ENCODE measurements around the gene GDPD3. TPM values are rescaled to one million over a fixed set of nuclear protein-coding genes. Genes with fewer than 3 reads are reported as not detected.
"Not testable (repeated sequence)": the region's sequence is repeated elsewhere in the genome, so short reads cannot be mapped to it uniquely, and the experiment has no call there.

The GDPD3 gene
- total RNA-seq, 6 experiments from 2014 or later, result 0.19 to 2.3 (median 2.3) TPM; not detected in 1

- Histone ChIP-seq H3K4me3 (no peak overlapping the region), H3K36me3 (peaks cover 0 to 36% (median 4%) of the 10 kb centered on the region in 4 donors), H3K9me3 (no peaks in the 10 kb centered on the region), H3K27ac (no peak overlapping the region), H3K27me3 (no peaks in the 10 kb centered on the region), H3K4me1 (no peaks in the 10 kb centered on the region)
- ATAC-seq (no peak), DNase-seq (no peak)
- intact Hi-C loops (cut with DNase I), result no loop called here
- TF ChIP-seq POLR2A (IDR thresholded peaks at IDR 0.05), result no peak
- no peak for TF ChIP-seq CTCF (IDR thresholded peaks at IDR 0.05)
- WGBS (ENCODE audit: insufficient coverage, low coverage, low lambda C conversion rate, missing lambda C conversion rate), result 60% methylated on average over 1 of the region's 16 CpGs
Observed at GRCh38 chr16:30116291-30117207, 3.2 kb upstream of the GDPD3 start.

- intact Hi-C loops (cut with DNase I), result no loop called here
- Histone ChIP-seq H3K27me3 (no peaks in the 10 kb centered on the region), H3K9me3 (no peaks in the 10 kb centered on the region), H3K4me1 (no peaks in the 10 kb centered on the region), H3K36me3 (peaks cover 0 to 36% (median 4%) of the 10 kb centered on the region in 4 donors), H3K4me3 (no peak overlapping the region), H3K27ac (no peak overlapping the region)
- ATAC-seq (no peak), DNase-seq (no peak)
- no CpG with 5 or more reads among the region's 7 CpGs for WGBS (ENCODE audit: insufficient coverage, low coverage, low lambda C conversion rate, missing lambda C conversion rate)
- TF ChIP-seq POLR2A (IDR thresholded peaks at IDR 0.05), result no peak
- TF ChIP-seq CTCF (IDR thresholded peaks at IDR 0.05), result no peak
Observed at GRCh38 chr16:30115238-30115637, 1.9 kb upstream of the GDPD3 start.

- intact Hi-C loops (cut with DNase I); DNase-seq; H3K27ac ChIP-seq; H3K4me1 ChIP-seq; H3K27me3 ChIP-seq; ATAC-seq; H3K9me3 ChIP-seq; H3K4me3 ChIP-seq: not testable (repeated sequence)
- peaks cover 0 to 34% (median 4%) of the 10 kb centered on the region in 4 donors for H3K36me3 ChIP-seq
- WGBS (ENCODE audit: insufficient coverage, low coverage, low lambda C conversion rate, missing lambda C conversion rate), result 92% methylated on average over 7 of the region's 7 CpGs
Observed at GRCh38 chr16:30114833-30115232, 1.5 kb upstream of the GDPD3 start.

GRCh38 chr16:30114411-30114810 is 1.1 kb upstream of the GDPD3 start:
- Histone ChIP-seq H3K4me3 (no peak overlapping the region), H3K27me3 (no peaks in the 10 kb centered on the region), H3K27ac (no peak overlapping the region), H3K9me3 (no peaks in the 10 kb centered on the region), H3K36me3 (peaks cover 0 to 30% (median 4%) of the 10 kb centered on the region in 4 donors), H3K4me1 (no peaks in the 10 kb centered on the region)
- WGBS (ENCODE audit: insufficient coverage, low coverage, low lambda C conversion rate, missing lambda C conversion rate), result 100% methylated on average over 3 of the region's 11 CpGs
- intact Hi-C loops (cut with DNase I), result no loop called here
- TF ChIP-seq CTCF (IDR thresholded peaks at IDR 0.05) (no peak), POLR2A (IDR thresholded peaks at IDR 0.05) (no peak)
- DNase-seq, result no peak
- ATAC-seq, result no peak

- H3K36me3 ChIP-seq, result peaks cover 0 to 25% (median 4%) of the 10 kb centered on the region in 4 donors
- H3K4me1 ChIP-seq, result no peaks in the 10 kb centered on the region
- DNase-seq (no peak), ATAC-seq (no peak)
- H3K4me3 ChIP-seq, result no peak overlapping the region
- WGBS (ENCODE audit: insufficient coverage, low coverage, low lambda C conversion rate, missing lambda C conversion rate), result 88% methylated on average over 9 of the region's 20 CpGs
- intact Hi-C loops (cut with DNase I), result no loop called here
- no peaks in the 10 kb centered on the region for H3K9me3 ChIP-seq
- TF ChIP-seq POLR2A (IDR thresholded peaks at IDR 0.05) (no peak), CTCF (IDR thresholded peaks at IDR 0.05) (no peak)
- H3K27ac ChIP-seq, result no peak overlapping the region
- H3K27me3 ChIP-seq, result no peaks in the 10 kb centered on the region
Observed at GRCh38 chr16:30113711-30114333, 485 bp upstream of the GDPD3 start.
